Right ventricle myocardium inferior (tissue), 1 donor: Measurements from ENCODE around the gene TMEM44. TPM values are rescaled to one million over a fixed set of nuclear protein-coding genes. Genes with fewer than 3 reads are reported as not detected.
"Not testable (repeated sequence)": the region's sequence is repeated elsewhere in the genome, so short reads cannot be mapped to it uniquely, and the experiment has no call there.

Experiments used
- ATAC-seq: fragments of 200-7000 bp; cut with Tn5 transposase; one replicate; pipeline ENCODE4 v1.9.1; 2020; ENCODE audit warnings: mild to moderate bottlenecking, moderate library complexity
- DNase-seq: peaks from one replicate; pipeline ENCODE4 v3.0.0; 2021; ENCODE audit errors: missing footprints
- intact Hi-C: fragments of 100-400 bp; cut with DNase I; formaldehyde crosslinking; loops from one replicate; pipeline ENCODE4 v1.11.0; 2022
- total RNA-seq: library from RNA; stranded (reverse); fragmentation: NEBNext Ultra II Directional; extraction: Animal tissue kit (Norgen Biotek cat#: 25700); gene quantifications from one replicate; pipeline ENCODE4 v1.2.1, GENCODE V29; 2021
- donor health status: DM: no; HTN: yes; CAD: no; lungs with severe emphysema.

The TMEM44 gene
- total RNA-seq, 1 donor from 2014 or later: 6.1 TPM

DNA sequence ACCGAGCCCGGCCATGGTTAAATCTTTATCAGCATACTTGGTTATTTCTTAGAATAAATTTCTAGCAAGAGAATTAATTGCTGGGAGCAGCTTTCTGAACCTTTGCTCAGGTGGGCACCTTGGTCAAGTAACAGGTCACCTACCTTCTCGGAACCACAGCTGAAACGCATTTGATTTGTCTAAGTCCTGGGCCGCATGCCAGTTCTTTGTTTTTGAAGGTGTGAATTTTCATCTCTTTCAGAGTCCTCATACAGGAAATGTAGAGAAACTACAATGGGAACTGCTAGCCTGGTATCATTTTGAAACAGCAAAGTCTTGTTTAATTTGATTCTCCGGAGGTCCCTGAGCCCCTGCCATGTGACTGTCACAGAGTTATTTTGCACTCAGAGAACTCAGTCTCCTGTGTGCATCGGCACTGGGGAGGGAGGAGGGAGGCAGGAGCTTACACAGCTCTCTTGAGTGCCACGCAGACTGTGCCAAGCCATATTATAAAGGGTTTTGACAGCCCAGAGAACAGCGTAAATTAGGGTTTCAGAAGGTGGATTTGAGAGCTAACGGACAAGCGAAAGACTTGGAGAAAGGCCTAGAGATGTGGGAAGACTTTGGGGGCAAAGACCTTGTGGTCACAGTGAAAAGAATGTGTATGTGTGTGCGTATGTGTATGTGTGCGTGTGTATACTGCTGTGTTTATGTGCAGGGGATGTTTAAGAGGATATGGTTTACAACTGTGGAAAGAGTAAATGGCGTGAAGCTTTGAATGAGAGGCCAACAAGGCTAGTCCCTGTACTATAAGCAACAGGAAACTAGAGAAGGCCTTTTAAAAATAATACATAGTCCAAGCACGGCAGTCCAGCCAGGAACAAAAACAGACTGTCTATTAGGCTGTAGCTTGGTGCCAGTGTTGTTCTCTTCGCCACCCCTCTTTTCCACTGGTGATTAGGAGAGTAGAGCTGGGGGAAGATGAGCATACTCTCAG, 84.6 kb downstream of the TMEM44 start:
- peak; percentile 42 for ATAC-seq
- DNase-seq: no peak
- intact Hi-C loops: no loop called here

- intact Hi-C loops: no loop called here
- no peak for ATAC-seq
These were observed 86.2 kb downstream of the TMEM44 start for GRCh38 chr3:194547042-194547441.

GRCh38 chr3:194545538-194545937, 87.7 kb downstream of the TMEM44 start:
- ATAC-seq, intact Hi-C loops, DNase-seq: not testable (repeated sequence)

More at GRCh38 chr3:194547042-194547441, 86.2 kb downstream of the TMEM44 start:
- DNase-seq: no peak

DNA sequence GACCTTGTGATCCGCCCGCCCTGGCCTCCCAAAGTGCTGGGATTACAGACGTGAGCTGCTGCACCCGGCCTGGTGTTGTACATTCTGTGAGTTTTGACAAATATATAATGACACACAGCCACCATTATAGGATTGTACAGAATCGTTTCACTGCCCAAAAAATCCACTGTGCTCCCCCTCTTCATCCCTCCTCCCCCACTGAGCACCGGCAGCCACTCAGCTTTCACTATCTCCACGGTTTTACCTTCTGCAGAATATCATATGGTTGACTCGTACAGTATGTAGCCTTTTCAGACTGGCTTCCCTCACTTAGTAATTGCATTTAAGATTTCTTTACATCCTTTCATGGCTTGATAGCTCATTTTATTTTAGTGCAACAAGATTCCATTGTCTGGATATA, 89.7 kb downstream of the TMEM44 start:
- DNase-seq (no peak), ATAC-seq (no peak)
- intact Hi-C loops: no loop called here

DNA sequence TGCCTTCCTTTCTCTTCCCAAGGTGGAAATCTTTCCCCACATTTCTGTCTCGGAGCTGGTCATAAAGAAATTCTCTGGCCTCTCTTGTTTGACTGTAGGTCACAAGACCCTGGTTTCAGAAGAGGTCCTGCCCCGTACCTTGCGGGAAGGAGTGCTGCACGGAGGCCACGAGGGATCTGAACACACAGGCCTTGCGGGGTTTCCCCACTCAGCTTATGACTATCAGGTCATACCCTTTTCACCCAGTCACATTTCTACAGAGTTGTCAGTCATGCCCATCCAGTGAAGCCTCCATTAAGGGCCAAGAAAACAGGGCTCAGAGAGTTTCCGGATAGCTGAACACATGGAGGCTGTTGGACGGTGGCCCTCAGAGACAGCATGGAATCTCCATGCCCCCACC, 91.7 kb downstream of the TMEM44 start:
- no peak for DNase-seq
- intact Hi-C loops: no loop called here
- no peak for ATAC-seq

DNA sequence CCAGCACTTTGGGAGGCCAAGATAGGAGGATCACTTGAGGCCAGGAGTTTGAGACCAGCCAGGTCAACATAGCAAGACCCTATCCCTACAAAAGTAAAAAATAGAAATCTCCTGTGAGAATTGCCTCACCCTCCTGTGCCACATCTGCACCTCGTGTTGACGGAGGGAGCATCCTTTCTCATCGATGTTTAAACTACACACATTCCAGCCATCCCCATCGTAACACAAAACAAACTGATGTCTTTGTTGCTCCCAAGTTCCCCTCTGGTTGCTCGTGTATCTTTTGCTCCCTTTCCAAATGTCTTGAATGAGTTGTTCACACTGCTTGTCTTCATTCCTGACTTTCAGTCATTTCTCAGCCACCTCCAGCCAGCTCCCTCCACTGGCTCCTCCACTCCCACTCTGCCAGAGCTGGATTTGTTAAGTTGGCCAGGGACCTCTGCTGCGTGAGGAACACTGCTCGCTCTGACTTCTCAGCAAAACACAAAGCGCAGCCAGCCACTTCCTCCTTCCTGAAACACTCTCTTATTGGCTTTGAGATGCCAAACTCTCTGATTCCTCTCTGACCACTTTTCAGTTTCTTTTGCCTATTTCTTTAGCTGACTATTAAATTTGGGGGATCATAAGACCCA, 92.8 kb downstream of the TMEM44 start:
- intact Hi-C loops: no loop called here
- peak; percentile 47 for ATAC-seq
- DNase-seq: no peak

DNA sequence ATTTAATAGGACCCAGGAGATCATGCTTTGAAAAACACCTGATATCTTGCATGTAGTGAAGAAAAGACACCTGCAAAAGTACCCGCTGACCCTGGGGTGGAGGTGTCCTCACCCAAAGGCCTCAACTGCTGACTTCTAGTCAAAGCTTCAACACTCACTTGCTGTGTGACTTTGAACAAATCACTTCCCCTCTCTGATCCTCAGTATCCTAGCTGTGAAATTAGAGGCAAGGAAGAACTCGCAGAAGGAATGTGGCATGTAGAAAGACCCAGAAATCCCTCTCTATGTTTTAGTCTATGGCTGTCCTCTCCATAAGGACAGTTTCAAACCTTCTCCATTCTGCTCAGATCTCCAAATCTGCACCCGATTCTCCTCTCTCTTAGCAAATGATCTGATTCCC, 93.7 kb downstream of the TMEM44 start:
- intact Hi-C loops: no loop called here
- ATAC-seq (no peak), DNase-seq (no peak)

GRCh38 chr3:194537732-194538247, 95.4 kb downstream of the TMEM44 start:
- intact Hi-C loops: no loop called here
- ATAC-seq (peak; percentile 33), DNase-seq (no peak)

Other genes with a start within 250 kb of the TMEM44 start
- gene GP5, start 234.2 kb downstream of the TMEM44 start, total RNA-seq: not detected
- 55.3 TPM for gene ATP13A3, start 146.4 kb downstream of the TMEM44 start, total RNA-seq
- gene LSG1, start 38.8 kb upstream of the TMEM44 start, total RNA-seq: 20.9 TPM
- 15.7 TPM for gene FAM43A, start 52.5 kb upstream of the TMEM44 start, total RNA-seq